ENCODE results near the gene ZNF277.

DNA sequence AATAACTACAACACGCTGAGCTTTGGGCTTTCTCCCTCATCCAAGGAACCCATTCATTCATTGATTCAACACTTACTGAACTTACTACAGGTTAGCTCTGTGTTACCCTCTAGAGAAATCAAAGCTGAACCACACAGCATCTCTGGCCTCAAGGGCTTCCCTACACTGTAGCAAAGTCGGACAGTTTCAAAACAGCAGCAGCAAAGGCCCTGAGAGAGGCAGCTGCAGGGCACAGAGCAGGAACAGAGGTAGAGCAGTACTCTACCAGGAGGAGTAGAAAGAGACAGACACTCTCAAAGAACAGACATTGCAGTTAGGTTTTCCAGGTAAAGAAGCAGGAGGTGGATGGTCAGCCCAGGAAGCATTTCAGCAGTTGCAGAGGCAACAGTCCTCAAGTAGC is 16.4 kb upstream of the ZNF277 start:
- TF ChIP-seq, protein P1, sequence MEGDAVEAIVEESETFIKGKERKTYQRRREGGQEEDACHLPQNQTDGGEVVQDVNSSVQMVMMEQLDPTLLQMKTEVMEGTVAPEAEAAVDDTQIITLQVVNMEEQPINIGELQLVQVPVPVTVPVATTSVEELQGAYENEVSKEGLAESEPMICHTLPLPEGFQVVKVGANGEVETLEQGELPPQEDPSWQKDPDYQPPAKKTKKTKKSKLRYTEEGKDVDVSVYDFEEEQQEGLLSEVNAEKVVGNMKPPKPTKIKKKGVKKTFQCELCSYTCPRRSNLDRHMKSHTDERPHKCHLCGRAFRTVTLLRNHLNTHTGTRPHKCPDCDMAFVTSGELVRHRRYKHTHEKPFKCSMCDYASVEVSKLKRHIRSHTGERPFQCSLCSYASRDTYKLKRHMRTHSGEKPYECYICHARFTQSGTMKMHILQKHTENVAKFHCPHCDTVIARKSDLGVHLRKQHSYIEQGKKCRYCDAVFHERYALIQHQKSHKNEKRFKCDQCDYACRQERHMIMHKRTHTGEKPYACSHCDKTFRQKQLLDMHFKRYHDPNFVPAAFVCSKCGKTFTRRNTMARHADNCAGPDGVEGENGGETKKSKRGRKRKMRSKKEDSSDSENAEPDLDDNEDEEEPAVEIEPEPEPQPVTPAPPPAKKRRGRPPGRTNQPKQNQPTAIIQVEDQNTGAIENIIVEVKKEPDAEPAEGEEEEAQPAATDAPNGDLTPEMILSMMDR (IDR thresholded peaks at IDR 0.05), result no peak
- no peak for TF ChIP-seq POLR2A (IDR thresholded peaks at IDR 0.05; ENCODE audit: low read depth)
- TF ChIP-seq EP300 (IDR thresholded peaks at IDR 0.05), result no peak
- TF ChIP-seq POLR2AphosphoS5 (IDR thresholded peaks at IDR 0.05), result no peak

All from esophagus muscularis mucosa (tissue), 4 donors.